Measurements from ENCODE around the gene FGF14.

FGF14 gene

DNA sequence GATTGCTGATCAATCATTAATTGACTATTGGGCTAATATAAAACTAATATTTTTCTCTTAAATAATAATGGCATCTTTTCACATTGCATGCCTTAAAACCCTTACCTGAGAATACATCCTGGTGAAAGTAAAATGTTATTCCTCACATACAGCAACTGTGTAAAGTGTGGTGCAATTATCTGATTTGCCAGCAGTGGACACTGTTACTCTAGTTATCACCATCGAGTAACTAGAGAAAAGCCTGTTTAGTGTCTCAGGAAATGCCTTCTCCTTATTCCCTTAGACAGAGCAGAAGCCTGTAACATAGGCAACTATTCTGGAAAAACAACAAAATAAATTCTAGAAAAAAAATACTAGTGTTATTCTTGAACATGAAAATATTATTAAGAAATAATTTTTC is 459.8 kb downstream of the FGF14 start:
- peaks cover 21% of the 10 kb centered on the region for H3K27me3 ChIP-seq (ENCODE audit: insufficient read depth, low read length)
- no peak overlapping the region for H3K4me3 ChIP-seq (ENCODE audit: low read depth, low read length)
- H3K27ac ChIP-seq (ENCODE audit: low read depth, low read length), result no peak overlapping the region
- H3K36me3 ChIP-seq (ENCODE audit: insufficient read depth, low read length), result no peaks in the 10 kb centered on the region
- H3K4me1 ChIP-seq (ENCODE audit: control insufficient read depth, insufficient read depth, low read length, unreplicated experiment), result no peaks in the 10 kb centered on the region
- no peak overlapping the region for H2AFZ ChIP-seq (ENCODE audit: low read length, unreplicated experiment)
- no peaks in the 10 kb centered on the region for H3K79me2 ChIP-seq (ENCODE audit: control insufficient read depth, insufficient read depth, low read length, unreplicated experiment)

DNA sequence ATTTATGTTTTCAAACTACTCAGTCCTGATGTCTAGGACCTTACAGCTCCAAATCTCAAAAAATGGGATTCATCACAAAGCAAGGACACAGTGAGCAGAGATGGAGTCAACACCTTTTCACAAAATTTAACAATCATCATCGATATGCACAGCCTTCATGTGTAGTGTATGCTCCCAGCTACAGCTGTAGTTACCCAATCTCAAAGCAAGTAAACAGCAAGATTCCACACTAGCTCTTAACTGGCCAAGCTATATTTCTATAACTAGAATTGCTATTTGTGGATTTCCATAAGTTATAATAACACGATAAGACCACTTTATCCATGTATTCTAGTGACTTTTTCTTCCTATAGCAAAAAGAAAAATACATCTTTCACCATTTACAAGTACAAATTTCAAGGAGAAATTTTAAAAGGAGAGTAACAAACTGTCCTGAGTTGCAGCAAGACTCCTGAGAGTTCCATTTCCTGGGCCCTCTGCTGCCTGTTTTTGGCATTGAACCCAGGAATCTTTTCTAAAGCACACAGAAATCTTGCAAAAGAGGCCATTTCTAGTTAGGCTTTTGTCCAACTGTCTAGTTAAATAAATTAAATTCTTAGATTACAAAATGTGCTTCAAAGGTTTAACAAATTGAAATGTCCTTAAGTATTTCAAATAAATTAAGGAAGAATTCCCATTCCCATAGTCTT is 460.6 kb downstream of the FGF14 start:
- no peak overlapping the region for H3K27ac ChIP-seq (ENCODE audit: low read depth, low read length)
- no peak overlapping the region for H3K4me3 ChIP-seq (ENCODE audit: low read depth, low read length)
- no peak overlapping the region for H2AFZ ChIP-seq (ENCODE audit: low read length, unreplicated experiment)
- H3K4me1 ChIP-seq (ENCODE audit: control insufficient read depth, insufficient read depth, low read length, unreplicated experiment), result no peaks in the 10 kb centered on the region
- H3K27me3 ChIP-seq (ENCODE audit: insufficient read depth, low read length), result peaks cover 28% of the 10 kb centered on the region
- no peaks in the 10 kb centered on the region for H3K36me3 ChIP-seq (ENCODE audit: insufficient read depth, low read length)
- H3K79me2 ChIP-seq (ENCODE audit: control insufficient read depth, insufficient read depth, low read length, unreplicated experiment), result no peaks in the 10 kb centered on the region

DNA sequence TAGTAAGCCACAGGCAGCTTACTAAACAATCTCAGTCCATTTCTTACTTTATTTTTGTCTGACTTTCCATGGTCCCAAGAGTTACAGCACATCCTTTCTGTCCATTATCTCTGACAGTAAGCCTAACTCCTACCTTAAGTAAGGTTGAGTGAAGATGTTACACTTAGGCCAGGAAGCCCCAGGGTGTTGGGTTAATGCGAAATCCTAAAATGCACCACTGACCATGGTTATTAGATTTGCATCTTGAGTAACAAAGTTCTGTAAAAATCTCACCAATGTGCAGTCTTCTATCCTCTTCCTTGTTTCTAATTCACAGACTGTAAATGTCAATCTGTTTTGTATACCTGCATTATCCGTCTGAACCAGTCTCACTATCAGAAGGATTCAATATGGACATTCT is 462.5 kb downstream of the FGF14 start:
- H3K4me3 ChIP-seq (ENCODE audit: low read depth, low read length), result no peak overlapping the region

DNA sequence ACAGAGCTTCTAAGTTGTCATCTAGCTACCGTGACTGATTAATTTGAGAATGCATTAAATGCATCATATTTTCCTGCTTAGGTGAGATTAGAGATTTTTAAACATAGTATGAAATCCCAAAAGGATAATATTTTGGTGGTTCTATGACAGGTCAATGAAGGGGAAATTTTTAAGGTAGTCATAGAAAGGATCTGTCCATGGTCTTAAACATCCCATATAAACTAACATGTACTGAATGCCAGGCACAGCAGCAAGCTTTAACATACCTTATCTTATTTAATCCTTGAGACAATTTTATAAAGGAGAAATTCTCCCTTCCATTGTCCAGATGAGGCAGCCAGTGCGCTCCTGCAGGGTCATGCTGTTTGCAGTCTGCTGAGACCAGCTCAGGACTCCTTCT is 466.0 kb downstream of the FGF14 start:
- Histone ChIP-seq H3K27ac (ENCODE audit: low read depth, low read length) (no peak overlapping the region), H3K4me1 (ENCODE audit: control insufficient read depth, insufficient read depth, low read length, unreplicated experiment) (no peaks in the 10 kb centered on the region), H3K4me3 (ENCODE audit: low read depth, low read length) (no peak overlapping the region), H3K27me3 (ENCODE audit: insufficient read depth, low read length) (peaks cover 61% of the 10 kb centered on the region), H3K36me3 (ENCODE audit: insufficient read depth, low read length) (no peaks in the 10 kb centered on the region), H2AFZ (ENCODE audit: low read length, unreplicated experiment) (no peak overlapping the region), H3K79me2 (ENCODE audit: control insufficient read depth, insufficient read depth, low read length, unreplicated experiment) (no peaks in the 10 kb centered on the region)

More for the DNA sequence above, 462.5 kb downstream of the FGF14 start:
- Histone ChIP-seq H3K79me2 (ENCODE audit: control insufficient read depth, insufficient read depth, low read length, unreplicated experiment) (no peaks in the 10 kb centered on the region), H3K4me1 (ENCODE audit: control insufficient read depth, insufficient read depth, low read length, unreplicated experiment) (no peaks in the 10 kb centered on the region), H2AFZ (ENCODE audit: low read length, unreplicated experiment) (no peak overlapping the region), H3K27ac (ENCODE audit: low read depth, low read length) (no peak overlapping the region), H3K36me3 (ENCODE audit: insufficient read depth, low read length) (no peaks in the 10 kb centered on the region), H3K27me3 (ENCODE audit: insufficient read depth, low read length) (peaks cover 40% of the 10 kb centered on the region)

DNA sequence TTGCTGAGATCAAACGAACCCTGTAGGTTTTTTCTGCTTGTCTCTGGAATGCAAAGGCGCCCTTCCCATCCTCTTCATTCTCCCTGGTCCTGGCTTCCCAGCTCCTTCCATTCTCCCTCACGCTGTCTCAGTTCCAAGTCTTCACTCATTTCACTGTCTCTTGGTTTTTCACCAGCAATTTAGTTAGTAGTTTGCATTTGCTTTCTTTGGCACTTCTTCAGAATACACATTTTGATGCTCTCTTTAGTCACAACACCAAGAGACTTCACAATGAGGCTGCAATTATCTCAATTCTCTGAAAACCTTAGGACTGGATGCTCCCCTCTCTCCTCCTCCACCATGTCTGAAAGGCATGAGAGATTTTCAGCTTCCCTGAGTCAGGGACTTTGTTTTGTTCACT is 470.7 kb downstream of the FGF14 start:
- Histone ChIP-seq H3K4me1 (ENCODE audit: control insufficient read depth, insufficient read depth, low read length, unreplicated experiment) (no peaks in the 10 kb centered on the region), H3K36me3 (ENCODE audit: insufficient read depth, low read length) (no peaks in the 10 kb centered on the region), H3K4me3 (ENCODE audit: low read depth, low read length) (no peak overlapping the region), H3K27me3 (ENCODE audit: insufficient read depth, low read length) (peaks cover 47% of the 10 kb centered on the region), H2AFZ (ENCODE audit: low read length, unreplicated experiment) (no peak overlapping the region), H3K79me2 (ENCODE audit: control insufficient read depth, insufficient read depth, low read length, unreplicated experiment) (no peaks in the 10 kb centered on the region), H3K27ac (ENCODE audit: low read depth, low read length) (no peak overlapping the region)

DNA sequence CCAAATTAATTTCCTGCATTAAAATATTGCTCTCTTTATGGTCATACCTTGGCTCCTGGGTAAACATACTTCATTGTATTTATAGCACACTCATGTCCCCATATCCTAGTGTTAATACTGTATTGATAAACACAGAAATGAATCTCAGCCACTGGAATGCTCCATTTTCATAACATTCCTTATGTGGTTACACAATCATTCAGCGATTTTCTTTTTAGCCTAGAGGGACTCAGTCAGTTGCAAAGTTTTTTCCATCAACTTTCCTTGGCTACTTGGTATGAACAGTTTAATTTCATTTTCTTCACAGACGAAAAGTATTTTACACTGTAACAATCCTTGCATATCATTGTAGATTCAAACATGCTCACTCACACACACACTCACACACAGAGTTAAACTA is 471.5 kb downstream of the FGF14 start:
- H3K27ac ChIP-seq (ENCODE audit: low read depth, low read length), result no peak overlapping the region
- no peaks in the 10 kb centered on the region for H3K36me3 ChIP-seq (ENCODE audit: insufficient read depth, low read length)
- H3K79me2 ChIP-seq (ENCODE audit: control insufficient read depth, insufficient read depth, low read length, unreplicated experiment), result no peaks in the 10 kb centered on the region
- no peak overlapping the region for H2AFZ ChIP-seq (ENCODE audit: low read length, unreplicated experiment)
- H3K4me3 ChIP-seq (ENCODE audit: low read depth, low read length), result no peak overlapping the region
- H3K27me3 ChIP-seq (ENCODE audit: insufficient read depth, low read length), result peaks cover 50% of the 10 kb centered on the region
- no peaks in the 10 kb centered on the region for H3K4me1 ChIP-seq (ENCODE audit: control insufficient read depth, insufficient read depth, low read length, unreplicated experiment)

DNA sequence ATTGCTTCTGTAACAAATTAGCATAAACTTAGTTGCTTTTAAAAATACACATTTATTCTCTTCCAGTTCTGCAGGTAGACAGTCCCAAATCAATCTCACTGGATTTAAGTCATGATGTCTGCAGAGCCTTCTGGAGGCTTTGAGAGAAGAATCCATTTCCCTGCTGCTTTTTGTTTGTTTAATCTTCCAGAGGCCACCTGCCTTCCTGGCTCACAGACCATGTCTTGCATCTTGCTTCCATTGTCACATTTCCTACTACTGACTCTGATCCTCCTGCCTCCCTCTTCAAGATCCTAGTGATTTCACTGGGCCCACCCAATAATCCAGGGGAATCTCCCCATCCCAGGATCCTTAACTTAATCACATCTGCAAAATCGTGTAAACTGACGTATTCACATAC is 476.1 kb downstream of the FGF14 start:
- H3K27me3 ChIP-seq (ENCODE audit: insufficient read depth, low read length), result peaks cover 54% of the 10 kb centered on the region

DNA sequence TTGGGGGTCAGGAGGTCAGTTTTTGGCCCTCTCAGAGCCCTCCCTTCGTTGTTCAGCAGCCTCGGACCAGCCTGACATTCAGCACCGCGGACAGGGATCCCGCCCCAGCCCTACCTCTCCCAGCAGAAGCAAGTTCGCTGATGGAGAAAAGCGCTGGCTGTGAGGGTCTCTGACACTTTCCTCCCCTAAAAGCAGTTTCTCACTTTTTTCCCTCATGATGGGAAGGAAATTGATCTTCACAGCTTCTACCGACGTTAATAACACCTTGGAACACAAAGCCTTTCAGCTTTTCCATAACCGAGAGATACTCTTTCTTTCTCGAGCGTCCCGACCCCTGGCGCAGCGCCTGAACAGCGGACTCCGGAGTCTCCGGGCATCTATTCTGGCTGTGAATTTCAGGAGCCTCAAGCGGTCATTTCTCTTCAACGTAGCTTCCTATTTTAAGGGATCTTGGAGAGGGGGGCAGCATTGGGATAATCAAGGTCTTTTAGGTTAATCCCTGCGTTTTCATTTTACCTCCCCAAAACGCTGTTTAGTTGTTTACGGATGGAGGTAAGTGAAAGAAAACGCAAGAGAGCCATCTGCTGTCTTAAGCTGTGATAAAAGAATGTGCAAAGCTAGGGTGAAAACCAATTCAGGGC is 482.2 kb downstream of the FGF14 start:
- Histone ChIP-seq H3K27ac (ENCODE audit: low read depth, low read length) (no peak overlapping the region), H3K4me1 (ENCODE audit: control insufficient read depth, insufficient read depth, low read length, unreplicated experiment) (peaks cover 4% of the 10 kb centered on the region), H3K79me2 (ENCODE audit: control insufficient read depth, insufficient read depth, low read length, unreplicated experiment) (no peaks in the 10 kb centered on the region), H2AFZ (ENCODE audit: low read length, unreplicated experiment) (no peak overlapping the region), H3K36me3 (ENCODE audit: insufficient read depth, low read length) (no peaks in the 10 kb centered on the region), H3K27me3 (ENCODE audit: insufficient read depth, low read length) (peaks cover 87% of the 10 kb centered on the region), H3K4me3 (ENCODE audit: low read depth, low read length) (peak overlapping the region; percentile 63)

More for the DNA sequence above, 476.1 kb downstream of the FGF14 start:
- Histone ChIP-seq H2AFZ (ENCODE audit: low read length, unreplicated experiment) (no peak overlapping the region), H3K4me1 (ENCODE audit: control insufficient read depth, insufficient read depth, low read length, unreplicated experiment) (no peaks in the 10 kb centered on the region), H3K79me2 (ENCODE audit: control insufficient read depth, insufficient read depth, low read length, unreplicated experiment) (no peaks in the 10 kb centered on the region), H3K27ac (ENCODE audit: low read depth, low read length) (no peak overlapping the region), H3K4me3 (ENCODE audit: low read depth, low read length) (no peak overlapping the region), H3K36me3 (ENCODE audit: insufficient read depth, low read length) (no peaks in the 10 kb centered on the region)

DNA sequence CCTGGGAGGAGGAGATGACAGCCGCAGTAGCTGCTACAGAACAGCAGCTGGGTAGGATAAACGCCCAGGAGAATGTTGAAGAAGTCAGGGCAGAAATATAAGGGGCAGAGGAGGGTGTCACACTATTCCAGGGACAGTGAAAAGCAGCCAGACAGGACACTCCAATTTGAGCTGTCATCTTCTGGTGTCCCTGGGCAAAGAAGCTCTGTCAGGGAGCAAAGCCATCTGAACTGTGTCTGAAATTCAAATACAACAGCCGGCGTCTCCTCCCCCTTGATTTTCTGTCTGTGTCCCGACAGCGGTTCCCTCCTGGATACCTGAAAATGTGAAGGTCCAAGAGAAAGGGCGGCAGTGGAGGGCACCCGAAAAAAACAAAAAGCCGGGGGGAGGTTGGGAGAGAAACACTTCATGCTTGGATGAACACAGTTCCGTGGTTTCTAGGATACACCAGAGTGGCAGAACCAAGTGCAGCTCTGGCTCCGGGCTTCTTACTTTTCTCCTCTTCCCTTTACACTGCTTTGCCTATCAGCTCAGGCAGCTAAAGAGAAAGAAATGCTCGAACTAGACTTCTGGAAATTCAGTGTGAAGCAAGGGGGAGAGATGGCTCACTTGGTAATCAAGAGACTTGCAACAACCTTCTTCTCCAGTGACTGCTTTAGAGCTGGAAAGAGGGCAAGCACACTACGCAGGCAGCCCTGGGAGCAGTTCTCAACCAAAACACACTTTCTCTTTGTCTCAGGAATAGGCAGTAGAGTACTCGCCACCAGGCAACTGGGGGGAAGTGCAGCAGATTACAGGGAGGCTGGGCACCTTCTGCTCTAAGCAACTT is 483.8 kb downstream of the FGF14 start:
- Histone ChIP-seq H3K79me2 (ENCODE audit: control insufficient read depth, insufficient read depth, low read length, unreplicated experiment) (no peaks in the 10 kb centered on the region), H3K27ac (ENCODE audit: low read depth, low read length) (no peak overlapping the region), H3K4me3 (ENCODE audit: low read depth, low read length) (peak overlapping the region; percentile 66; the same call in 1 of the 2 replicates), H2AFZ (ENCODE audit: low read length, unreplicated experiment) (no peak overlapping the region), H3K36me3 (ENCODE audit: insufficient read depth, low read length) (no peaks in the 10 kb centered on the region), H3K27me3 (ENCODE audit: insufficient read depth, low read length) (peaks cover 88% of the 10 kb centered on the region), H3K4me1 (ENCODE audit: control insufficient read depth, insufficient read depth, low read length, unreplicated experiment) (peaks cover 4% of the 10 kb centered on the region)

DNA sequence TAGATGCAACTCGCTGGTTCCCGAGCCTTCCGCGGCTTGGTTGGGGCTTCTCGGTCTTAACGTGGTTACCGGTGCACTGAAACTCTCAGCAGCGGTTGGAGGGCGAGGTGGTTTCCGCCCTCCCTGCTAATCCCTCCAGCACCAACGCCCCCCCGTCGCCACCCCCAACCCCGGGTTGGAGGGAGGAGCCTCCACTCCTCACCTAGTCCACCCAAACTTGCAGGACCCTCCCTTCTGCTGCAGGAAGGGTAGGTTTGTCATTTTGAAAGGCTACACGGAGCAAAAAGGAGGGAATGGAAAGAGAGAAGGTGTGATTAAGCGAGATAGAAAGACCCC is 484.4 kb downstream of the FGF14 start:
- peaks cover 88% of the 10 kb centered on the region for H3K27me3 ChIP-seq (ENCODE audit: insufficient read depth, low read length)
- no peak overlapping the region for H3K27ac ChIP-seq (ENCODE audit: low read depth, low read length)
- H3K4me1 ChIP-seq (ENCODE audit: control insufficient read depth, insufficient read depth, low read length, unreplicated experiment), result peaks cover 4% of the 10 kb centered on the region
- no peaks in the 10 kb centered on the region for H3K36me3 ChIP-seq (ENCODE audit: insufficient read depth, low read length)
- no peaks in the 10 kb centered on the region for H3K79me2 ChIP-seq (ENCODE audit: control insufficient read depth, insufficient read depth, low read length, unreplicated experiment)
- 0 out of 2 replicates have a peak overlapping the region, but pooled peaks have one; percentile 66 for H3K4me3 ChIP-seq (ENCODE audit: low read depth, low read length)
- H2AFZ ChIP-seq (ENCODE audit: low read length, unreplicated experiment), result no peak overlapping the region
